Heart left ventricle (tissue), 16 donors: ENCODE data around the gene ZIC2. TPM values are rescaled to one million over a fixed set of nuclear protein-coding genes. Genes with fewer than 3 reads are reported as not detected.

Source experiments
- ATAC-seq, 4 donors: fragments of 200-7000 bp; cut with Tn5 transposase; one replicate each; pipeline ENCODE4 v1.9.1; 2020 to 2022; ENCODE audit warnings: moderate library complexity in 4 of 4, mild to moderate bottlenecking in 3 of 4, moderate number of reproducible peaks in 1 of 4
- DNase-seq, 5 donors: peaks; one replicate each; pipeline ENCODE4 v3.0.0-alpha.2; 2020
- H3K27ac ChIP-seq, 12 donors: fragments of 200-600 bp; sonication (generic) in 4 of 12; one replicate each; pipeline versions ENCODE4 v1.5.0 to v1.8.0; 2016 to 2022; ENCODE audit warnings: mild to moderate bottlenecking in 2 of 12
- H3K27me3 ChIP-seq, 9 donors: fragments of 200-600 bp; sonication (generic) in 2 of 9; one replicate each; pipeline versions ENCODE4 v1.5.1 to v1.8.0; 2016 to 2022; ENCODE audit warnings: mild to moderate bottlenecking in 3 of 9
- H3K36me3 ChIP-seq, 9 donors: fragments of 200-600 bp; sonication (generic) in 2 of 9; one replicate each; pipeline versions ENCODE4 v1.5.0 to v1.8.0; 2018 to 2022; ENCODE audit warnings: mild to moderate bottlenecking in 2 of 9
- H3K4me1 ChIP-seq, 12 donors: fragments of 200-600 bp; sonication (generic) in 4 of 12; one replicate each; pipeline versions ENCODE4 v1.5.0 to v1.8.0; 2016 to 2022; ENCODE audit warnings: mild to moderate bottlenecking in 3 of 12
- H3K4me3 ChIP-seq, 12 donors: fragments of 200-600 bp; sonication (generic) in 4 of 12; one replicate each; pipeline versions ENCODE4 v1.5.0 to v1.8.0; 2017 to 2022; ENCODE audit warnings: mild to moderate bottlenecking in 9 of 12, moderate library complexity in 4 of 12
- H3K9me3 ChIP-seq, 12 donors: fragments of 200-600 bp; sonication (generic) in 4 of 12; one replicate each; pipeline versions ENCODE4 v1.5.0 to v1.8.0; 2016 to 2022; ENCODE audit warnings: mild to moderate bottlenecking in 1 of 12
- CTCF ChIP-seq, 12 donors: fragments of 200-600 bp; sonication (generic) in 4 of 12; IDR thresholded peaks; one replicate each; pipeline versions ENCODE4 v1.5.0 to v1.8.0; 2018 to 2022; ENCODE audit warnings: antibody characterized with exemption in 12 of 12, mild to moderate bottlenecking in 5 of 12
- POLR2A ChIP-seq, 2 donors: fragments of 450-650 bp; IDR thresholded peaks; one replicate each; pipeline ENCODE4 v1.6.1; 2017; ENCODE audit warnings: antibody characterized with exemption in 2 of 2, mild to moderate bottlenecking in 2 of 2, moderate library complexity in 2 of 2
- WGBS, 4 donors: extraction: QIAGEN DNeasy Blood & Tissue Kit in 2 of 4; methylation state at CpG; one replicate each; pipeline versions ENCODE4 v1.1.5 to v1.1.7; 2013 to 2018; 5-methylcytosine and 5-hydroxymethylcytosine counted together
- intact Hi-C, 10 donors: fragments of 100-400 bp; cut with DNase I; formaldehyde crosslinking; loops; one replicate each; pipeline versions ENCODE4 v1.11.1 to v1.14.2; 2022
- polyA plus RNA-seq, 2 donors: library from polyadenylated mRNA; stranded (reverse); fragments of 200-250 nt; gene quantifications; one replicate each; pipeline ENCODE4 v1.2.3, GENCODE V29; 2013
- total RNA-seq, 9 donors: library from RNA; depleted of rRNA in 2 of 9; stranded (reverse); fragments of >200 nt in 2 of 9; fragmentation: NEBNext Ultra II Directional in 3 of 9; extraction: Animal tissue kit (Norgen Biotek cat#: 25700) in 3 of 9; gene quantifications; one replicate each; pipeline versions ENCODE4 v1.1.0 to v1.2.4, GENCODE V29; 2016 to 2023
- donor health status: ischemic (EF 13 %, LVEDD 7.1; RV severe dilation, severe dysfunction).
- donor health status: healthy with polysubstance abuse.
- donor health status: DM: no; HTN: yes; CAD: no.
- donor health status: DM: no; HTN: no; CAD: no.
- donor health status: ischemic (EF 25% LVEDD 6.9; RV normal size, moderate dysfunction).
- donor health status: ischemic (EF 25% LVEDD 5.7; RV mildly dilated, moderate dysfunction).
- donor health status: healthy.
- donor health status: DM: yes; HTN: yes; CAD: no.
- donor health status: ischemic (EF 35%, LVEDD 5.7; RV mildly dilated, moderate dysfunction).
- donor health status: nonischemic (EF 11% LVEDD 7.7; RV severe dilation, severe dysfunction).
- donor health status: DM: yes; HTN: yes; CAD: no.
- donor health status: PGD.
- donor health status: ischemic (EF 29% LVEDD 5.4; RV normal size, mild dysfunction).
- donor health status: nonischemic (EF 23%, LVEDD 6.1; RV moderate dilation, normal function).

ZIC2 gene
- total and polyA plus RNA-seq, 11 donors, result not detected

GRCh38 chr13:99956473-99957349, 24.9 kb upstream of the ZIC2 start:
- intact Hi-C loops, result no loop called here
- DNase-seq, result no peak
- TF ChIP-seq CTCF (IDR thresholded peaks at IDR 0.05) (no peak), POLR2A (IDR thresholded peaks at IDR 0.05) (no peak)
- peaks cover 7 to 42% (median 27%) of the 10 kb centered on the region in 12 donors for H3K4me1 ChIP-seq
- H3K4me3 ChIP-seq, result peak overlapping the region in 11 of 12 donors; percentile 6 to 36 (median 18)
- no peak for ATAC-seq
- peaks cover 56 to 100% (median 87%) of the 10 kb centered on the region in 9 donors for H3K27me3 ChIP-seq
- no peaks in the 10 kb centered on the region for H3K9me3 ChIP-seq
- H3K36me3 ChIP-seq, result no peaks in the 10 kb centered on the region
- WGBS, 4 donors, result 1 to 3% (median 2%) methylated on average over 53 to 68 of the region's 68 CpGs
- no peak overlapping the region for H3K27ac ChIP-seq

- no peaks in the 10 kb centered on the region for H3K36me3 ChIP-seq
- no peak overlapping the region for H3K4me3 ChIP-seq
- H3K27ac ChIP-seq, result no peak overlapping the region
- no peak for TF ChIP-seq CTCF (IDR thresholded peaks at IDR 0.05)
- TF ChIP-seq POLR2A (IDR thresholded peaks at IDR 0.05), result no peak
- WGBS, 4 donors, result 6 to 10% (median 10%) methylated on average over 35 of the region's 35 CpGs
- peaks cover 58 to 100% (median 96%) of the 10 kb centered on the region in 9 donors for H3K27me3 ChIP-seq
- intact Hi-C loops, result no loop called here
- no peak for ATAC-seq
- no peaks in the 10 kb centered on the region for H3K9me3 ChIP-seq
- DNase-seq, result no peak
- H3K4me1 ChIP-seq, result peaks cover 7 to 42% (median 27%) of the 10 kb centered on the region in 12 donors
These were observed 23.0 kb upstream of the ZIC2 start for GRCh38 chr13:99958406-99959126.

- WGBS, 4 donors, result 13 to 24% (median 16%) methylated on average over 10 of the region's 10 CpGs
- ATAC-seq, result no peak
- Histone ChIP-seq H3K9me3 (no peaks in the 10 kb centered on the region), H3K4me1 (peaks cover 7 to 42% (median 27%) of the 10 kb centered on the region in 12 donors), H3K4me3 (no peak overlapping the region), H3K27me3 (peaks cover 59 to 100% (median 99%) of the 10 kb centered on the region in 9 donors), H3K27ac (no peak overlapping the region), H3K36me3 (no peaks in the 10 kb centered on the region)
- DNase-seq, result no peak
- no peak for TF ChIP-seq CTCF (IDR thresholded peaks at IDR 0.05)
- TF ChIP-seq POLR2A (IDR thresholded peaks at IDR 0.05), result no peak
- intact Hi-C loops, result no loop called here
These were observed 22.5 kb upstream of the ZIC2 start for GRCh38 chr13:99959127-99959539.
